ENCODE data around the gene RAD21L1.

RAD21L1 gene

GRCh38 chr20:1273366-1273765 lies 47.5 kb downstream of the RAD21L1 start:
- peak; percentile 34 for DNase-seq (ENCODE audit: low read depth)

- DNase-seq (ENCODE audit: low read depth): no peak
Measured at GRCh38 chr20:1274485-1275311, 48.9 kb downstream of the RAD21L1 start.

- DNase-seq (ENCODE audit: low read depth): no peak
Measured at GRCh38 chr20:1275919-1276318, 50.1 kb downstream of the RAD21L1 start.

GRCh38 chr20:1277529-1278322 lies 51.9 kb downstream of the RAD21L1 start:
- DNase-seq (ENCODE audit: low read depth): no peak

GRCh38 chr20:1278993-1279392 lies 53.1 kb downstream of the RAD21L1 start:
- DNase-seq (ENCODE audit: low read depth): no peak

- peak; percentile 33 for DNase-seq (ENCODE audit: low read depth)
Measured at GRCh38 chr20:1280195-1281102, 54.6 kb downstream of the RAD21L1 start.

- no peak for DNase-seq (ENCODE audit: low read depth)
Measured at GRCh38 chr20:1281279-1282057, 55.6 kb downstream of the RAD21L1 start.

- no peak for DNase-seq (ENCODE audit: low read depth)
Measured at GRCh38 chr20:1282966-1283365, 57.1 kb downstream of the RAD21L1 start.

- DNase-seq (ENCODE audit: low read depth): no peak
Measured at GRCh38 chr20:1283522-1284510, 58.0 kb downstream of the RAD21L1 start.

GRCh38 chr20:1286267-1287024 lies 60.6 kb downstream of the RAD21L1 start:
- DNase-seq (ENCODE audit: low read depth): no peak

- no peak for DNase-seq (ENCODE audit: low read depth)
Measured at GRCh38 chr20:1287306-1287705, 61.5 kb downstream of the RAD21L1 start.

- no peak for DNase-seq (ENCODE audit: low read depth)
Measured at GRCh38 chr20:1287787-1288569, 62.1 kb downstream of the RAD21L1 start.

GRCh38 chr20:1291191-1291741 lies 65.4 kb downstream of the RAD21L1 start:
- DNase-seq (ENCODE audit: low read depth): peak; percentile 53

- no peak for DNase-seq (ENCODE audit: low read depth)
Measured at GRCh38 chr20:1292620-1293019, 66.8 kb downstream of the RAD21L1 start.

- DNase-seq (ENCODE audit: low read depth): no peak
Measured at GRCh38 chr20:1293641-1294379, 68.0 kb downstream of the RAD21L1 start.

GRCh38 chr20:1294497-1294896 lies 68.7 kb downstream of the RAD21L1 start:
- DNase-seq (ENCODE audit: low read depth): no peak

GRCh38 chr20:1295276-1295930 lies 69.6 kb downstream of the RAD21L1 start:
- no peak for DNase-seq (ENCODE audit: low read depth)

Measured in EH (cell line).